Stimulated activated CD8-positive, alpha-beta memory T cell treated with anti-CD3 and anti-CD28 coated beads, Interleukin-7, amount 100 ng/mL, for 4 hours (primary cell): ENCODE measurements around the gene PPARA.

Experiments
- DNase-seq, 2 donors: peaks; one replicate each; pipeline ENCODE4 v3.0.0-alpha.2; 2020; ENCODE audit warnings: low read depth in 2 of 2

The PPARA gene

GRCh38 chr22:46290843-46291785 is 140.8 kb downstream of the PPARA start:
- no peak for DNase-seq

GRCh38 chr22:46292173-46292572 is 141.8 kb downstream of the PPARA start:
- no peak for DNase-seq

GRCh38 chr22:46292732-46293131 is 142.4 kb downstream of the PPARA start:
- no peak for DNase-seq
